Activated CD4-positive, CD25-positive, alpha-beta regulatory T cell treated with anti-CD3 and anti-CD28 coated beads, Interleukin-2, amount 50 U/mL, for 24 hours (primary cell): Measurements from ENCODE around the gene GABRR1.
"Not testable (repeated sequence)": the region's sequence is repeated elsewhere in the genome, so short reads cannot be mapped to it uniquely, and the experiment has no call there.

ENCODE experiments used
- ATAC-seq, 2 donors: fragments of 150-1000 bp; cut with Tn5 transposase; one replicate each; pipeline ENCODE4 v1.10.0; 2021; ENCODE audit warnings: mild to moderate bottlenecking in 1 of 2, moderate library complexity in 1 of 2

GABRR1 gene

DNA sequence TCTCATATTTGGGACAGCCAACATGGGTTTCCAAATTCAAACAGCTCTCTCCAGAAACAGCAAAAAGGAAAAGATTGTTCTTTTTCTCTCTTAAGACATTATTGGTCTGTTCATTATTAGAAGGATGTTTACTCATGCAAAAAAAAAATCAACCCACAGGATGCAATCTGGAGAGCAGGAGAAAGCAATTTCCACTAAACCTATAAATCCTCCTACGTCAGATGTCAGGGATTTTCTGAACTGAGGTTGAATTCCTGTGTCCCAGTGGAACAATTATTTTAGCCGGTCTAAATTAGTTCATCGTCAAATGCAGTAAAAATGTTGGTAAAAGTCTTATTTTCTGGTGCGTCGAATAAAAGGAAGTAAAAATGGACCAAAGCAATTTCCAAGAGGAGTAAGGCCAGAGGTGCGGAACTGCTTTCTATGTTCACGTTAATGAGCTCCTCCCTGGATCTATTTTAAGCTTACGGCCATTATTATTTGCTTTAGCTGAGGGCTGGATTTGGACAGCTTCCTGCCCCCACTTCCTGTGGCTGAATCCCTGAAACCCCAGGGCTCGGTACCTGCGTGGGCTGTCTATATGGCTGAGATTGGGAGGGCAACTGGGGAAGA lies at the start of gene GABRR1:
Gene GABRR1 (minus strand): TSS at position 60 of the 612 bp plus-strand sequence. CDS start 36 bp downstream, at position 24.
- ATAC-seq = no peak

DNA sequence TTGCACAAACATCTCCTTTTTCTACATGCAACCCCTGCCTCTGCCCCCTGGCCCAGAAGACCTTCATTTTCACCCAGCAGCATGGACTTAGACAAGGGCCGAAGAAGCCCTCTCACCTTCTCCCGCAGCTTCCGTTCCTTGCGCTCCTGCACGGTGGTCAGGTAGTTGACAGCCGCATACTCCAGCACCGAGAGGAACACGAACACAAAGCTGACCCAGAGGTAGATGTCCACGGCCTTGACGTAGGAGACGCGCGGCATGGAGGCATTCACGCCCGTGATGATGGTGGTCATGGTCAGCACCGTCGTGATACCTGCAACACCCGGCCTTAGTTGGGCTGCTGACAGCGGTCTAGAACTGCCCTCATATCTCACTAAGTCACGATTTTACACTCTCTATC lies 47.1 kb upstream of the GABRR1 start:
- no peak for ATAC-seq

DNA sequence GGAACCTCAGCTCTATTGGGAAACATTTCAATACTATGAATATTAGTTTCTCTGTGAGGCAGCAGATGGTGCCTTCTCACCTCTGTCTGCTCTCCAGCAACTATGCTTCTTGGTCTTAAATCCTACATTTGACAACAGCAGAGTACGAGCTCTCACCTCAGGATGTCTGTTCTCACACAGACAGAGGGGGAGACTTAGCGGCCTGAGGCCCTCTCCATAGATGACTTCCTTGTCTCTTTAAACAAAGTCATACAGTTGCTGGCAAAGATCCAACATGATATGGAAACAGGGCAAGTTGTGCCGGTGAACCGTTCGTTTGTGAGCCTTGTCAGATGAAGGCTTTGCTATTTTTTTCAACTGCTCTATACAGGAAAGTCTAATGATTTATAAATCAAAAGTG lies 43.7 kb upstream of the GABRR1 start:
- ATAC-seq = no peak

DNA sequence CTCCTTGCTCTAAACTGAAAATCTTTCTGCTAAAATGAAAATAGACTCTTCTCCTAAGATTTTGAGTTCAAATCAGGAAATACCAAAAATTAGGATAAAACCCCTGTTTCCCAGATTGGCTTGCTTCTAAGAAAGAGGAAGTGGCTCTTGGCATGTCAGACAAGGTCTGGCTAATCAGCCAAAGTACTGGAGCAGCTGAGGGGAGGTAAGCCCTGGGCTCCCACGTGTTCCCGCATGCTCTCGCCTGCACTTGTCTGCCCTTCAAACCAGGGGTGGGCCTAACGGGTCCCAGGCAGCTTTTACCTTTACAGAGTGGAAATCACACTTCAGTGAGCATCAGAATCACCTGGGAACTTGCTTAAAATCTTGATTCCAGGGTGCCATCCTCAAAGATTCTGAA lies 43.2 kb upstream of the GABRR1 start:
- ATAC-seq = no peak

DNA sequence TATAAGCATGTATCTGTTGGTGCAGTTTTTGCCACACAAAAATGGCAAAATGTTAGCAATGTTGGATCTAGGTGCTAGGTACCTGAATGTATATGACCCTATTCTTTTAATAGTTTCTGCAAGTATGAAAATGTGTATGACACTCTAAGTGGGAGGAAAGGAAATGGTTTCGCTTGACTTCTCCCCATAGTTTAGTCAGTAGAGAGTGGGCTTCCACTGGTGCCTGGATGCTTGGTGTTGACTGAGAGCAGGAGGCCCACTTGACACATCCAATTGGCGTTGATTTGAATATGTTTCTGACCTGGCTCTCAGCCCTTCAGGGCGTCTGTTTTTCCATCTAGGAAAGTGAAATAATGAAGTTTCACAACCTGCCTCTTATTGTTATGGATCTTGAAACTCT lies 41.8 kb upstream of the GABRR1 start:
- ATAC-seq = no peak

DNA sequence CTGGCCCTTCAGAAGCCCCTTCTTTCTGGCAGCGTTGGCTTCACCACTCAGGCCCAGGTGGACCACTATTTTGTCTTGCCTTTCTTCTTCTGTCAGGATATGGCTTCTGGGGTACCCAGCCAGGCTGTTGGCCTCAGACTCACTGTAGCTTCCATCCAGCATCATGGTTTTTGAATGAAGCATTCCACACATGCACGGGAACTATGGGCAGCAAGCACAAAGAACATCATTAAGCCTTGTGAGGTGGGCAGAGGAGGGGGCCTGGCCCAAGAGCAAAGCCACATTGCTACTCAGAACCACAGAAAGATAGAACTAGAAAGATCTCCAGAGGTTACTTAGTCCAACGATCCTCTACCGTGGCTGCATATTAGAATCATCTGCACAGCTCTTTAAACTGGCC lies 40.6 kb upstream of the GABRR1 start:
- ATAC-seq = no peak

DNA sequence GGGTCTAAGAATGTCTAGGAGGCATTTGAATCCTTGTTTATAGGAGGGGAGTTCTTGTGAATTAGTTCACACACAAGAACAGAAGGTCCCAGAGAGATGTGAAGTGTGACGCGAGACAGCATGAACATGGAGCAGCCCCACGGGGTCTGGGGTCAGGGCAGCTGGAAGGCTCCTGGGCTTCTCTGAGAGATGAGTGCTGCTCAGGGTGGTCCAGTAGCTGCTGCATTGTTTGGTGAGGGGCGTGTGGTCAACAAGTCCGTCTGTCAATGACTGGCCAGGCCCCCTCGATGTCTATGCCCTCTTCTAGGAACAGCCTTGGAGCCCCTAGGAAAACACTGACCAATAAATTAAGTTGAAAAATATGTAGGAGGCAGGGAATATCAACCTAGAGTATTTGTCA lies 40.2 kb upstream of the GABRR1 start:
- no peak for ATAC-seq

DNA sequence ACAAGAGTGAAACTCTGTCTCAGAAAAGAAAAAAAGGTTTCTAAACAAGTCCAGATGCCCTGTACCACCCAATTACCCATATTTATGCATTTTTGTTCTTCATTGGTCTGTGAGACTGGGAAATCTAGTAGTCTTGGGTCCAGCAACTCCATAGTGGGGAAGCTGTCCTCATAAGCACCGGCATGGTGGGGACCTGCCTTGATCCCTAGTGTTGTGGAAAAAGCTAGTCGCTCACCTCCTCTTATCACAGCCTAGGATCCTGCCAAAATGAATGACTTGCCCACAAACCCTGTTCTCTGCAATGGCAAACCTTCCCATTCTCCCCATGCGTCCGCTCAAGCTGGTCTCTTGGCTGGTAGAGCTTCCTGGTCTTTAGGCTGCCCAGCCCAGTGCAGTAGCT lies 38.3 kb upstream of the GABRR1 start:
- no peak for ATAC-seq

DNA sequence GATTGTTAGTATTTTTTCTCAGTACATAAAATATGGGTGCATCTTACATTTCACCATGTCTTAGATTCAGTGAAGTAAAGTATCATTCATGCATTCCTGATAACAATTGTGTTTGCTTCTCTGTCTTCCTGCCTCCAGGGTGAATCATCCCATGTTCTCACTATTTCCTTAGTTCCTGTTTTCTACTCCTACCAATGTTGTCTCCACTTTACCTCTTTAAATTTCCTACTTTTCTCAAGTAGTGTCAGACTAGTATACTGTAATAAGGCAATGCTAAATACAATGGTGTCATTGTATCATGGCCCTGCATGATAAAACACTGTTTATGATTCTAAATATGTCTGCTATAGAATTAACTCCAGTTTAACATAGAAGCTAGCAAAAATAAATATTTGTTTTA lies 37.4 kb upstream of the GABRR1 start:
- no peak for ATAC-seq

DNA sequence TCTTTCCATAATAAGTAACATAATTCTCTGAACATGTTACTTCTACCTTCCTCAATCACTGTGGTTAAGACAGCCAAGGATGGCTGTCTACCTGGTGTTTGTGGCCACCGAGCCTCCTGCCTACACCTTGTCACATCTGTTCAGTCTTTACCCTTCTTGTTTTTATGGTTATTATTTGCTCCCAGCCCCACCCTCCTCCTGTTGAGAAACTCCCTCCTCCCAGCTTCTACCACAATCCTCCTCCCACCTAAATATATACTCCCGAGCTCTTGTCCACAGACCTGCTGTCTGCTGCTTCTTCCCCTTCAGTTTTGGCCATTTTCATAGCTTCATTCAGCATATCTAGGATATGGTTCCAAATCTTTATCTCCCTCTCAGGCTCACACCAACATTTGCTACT lies 35.7 kb upstream of the GABRR1 start:
- ATAC-seq = no peak

DNA sequence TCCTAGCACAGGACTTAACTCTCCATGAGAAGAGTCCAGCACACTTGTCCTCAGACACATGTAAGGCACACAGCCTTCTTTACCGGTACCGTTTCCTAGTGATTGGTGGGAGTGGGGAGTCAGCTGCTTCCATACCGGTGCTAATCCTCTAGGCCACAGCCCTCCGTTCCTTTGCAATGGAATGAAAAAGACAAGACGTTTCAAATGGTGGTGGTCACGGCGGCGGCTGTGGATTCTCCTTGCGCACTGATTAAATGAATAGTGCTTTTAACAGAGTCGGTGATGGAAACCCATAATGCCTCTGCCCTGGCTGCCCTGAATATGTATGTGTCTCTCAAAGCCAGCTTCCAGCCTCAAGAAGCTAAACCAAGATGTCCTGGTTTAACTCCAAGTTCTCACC lies 34.8 kb upstream of the GABRR1 start:
- ATAC-seq = no peak

DNA sequence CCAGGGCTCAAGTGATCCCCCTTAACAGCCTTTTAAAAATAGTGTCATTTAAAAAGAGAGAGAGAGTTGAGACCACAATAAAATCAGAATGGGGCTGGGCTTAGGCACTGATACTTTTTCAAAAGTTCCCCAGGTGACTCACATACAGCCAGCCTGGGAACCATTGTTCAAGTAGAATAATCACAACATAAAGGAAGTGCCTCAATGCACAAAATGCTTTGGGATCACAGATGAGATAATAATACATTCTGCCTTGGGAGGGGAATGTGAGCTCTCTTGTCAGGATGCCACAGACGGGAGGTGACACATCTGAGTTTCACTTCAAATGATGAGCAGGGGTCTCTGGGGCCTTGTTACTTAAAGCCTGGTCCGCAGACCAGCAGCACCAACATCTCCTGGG lies 34.0 kb upstream of the GABRR1 start:
- ATAC-seq = no peak

DNA sequence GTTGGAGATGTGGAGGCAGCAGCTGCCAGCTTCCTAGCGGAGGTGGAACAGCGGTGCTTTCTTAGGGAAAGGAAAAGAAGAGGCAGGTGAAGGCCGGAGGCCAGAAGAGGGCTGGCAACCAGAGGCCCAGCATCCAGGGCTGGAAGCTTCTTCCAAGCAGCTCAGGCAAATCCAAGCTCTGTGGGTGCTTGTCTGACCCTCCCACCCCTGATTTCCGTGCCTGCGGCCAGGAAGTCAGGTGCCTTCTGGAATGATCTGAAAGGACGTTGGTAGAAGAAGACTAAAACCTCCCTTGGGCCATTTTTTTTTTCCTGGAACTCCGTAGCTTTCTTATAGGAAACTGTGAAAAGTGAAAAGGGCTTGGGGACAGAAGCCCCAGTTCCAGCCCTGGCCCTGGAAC lies 33.1 kb upstream of the GABRR1 start:
- no peak for ATAC-seq

DNA sequence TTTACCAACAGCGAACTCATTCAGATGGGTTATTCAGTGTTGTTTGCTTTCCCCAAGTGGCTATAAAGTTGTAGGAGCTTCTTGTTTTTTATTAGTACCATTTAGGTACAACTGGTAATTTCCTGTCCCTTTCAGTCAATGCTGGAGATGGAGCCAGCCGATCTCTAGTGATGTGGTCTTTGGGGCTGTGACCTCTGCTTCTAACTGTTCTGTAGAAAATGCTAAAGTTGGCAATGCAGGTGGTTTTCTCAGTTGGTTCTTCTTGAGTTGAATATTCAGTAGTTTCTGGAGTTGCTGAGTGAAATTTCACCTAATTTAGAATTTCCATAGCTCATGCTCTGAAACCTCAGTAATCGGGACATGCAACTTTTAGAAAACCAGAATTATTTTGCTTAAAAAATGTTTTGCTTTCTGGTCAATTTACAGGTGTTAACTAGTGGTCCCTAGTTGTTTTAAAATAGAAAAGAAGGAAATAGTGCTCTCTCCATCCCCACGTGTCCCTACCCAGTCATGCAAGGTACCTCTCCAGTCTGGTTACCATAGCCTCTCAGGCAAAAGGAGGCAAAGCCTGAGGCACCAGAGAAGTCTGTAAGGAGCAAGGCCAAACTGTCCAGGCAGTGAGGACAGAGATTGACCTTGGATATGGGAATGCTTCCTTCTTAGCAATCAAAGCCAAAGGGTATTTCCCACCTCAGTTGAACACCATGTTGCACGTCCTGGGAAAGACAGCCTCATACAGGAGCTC lies 27.3 kb upstream of the GABRR1 start:
- ATAC-seq = no peak

DNA sequence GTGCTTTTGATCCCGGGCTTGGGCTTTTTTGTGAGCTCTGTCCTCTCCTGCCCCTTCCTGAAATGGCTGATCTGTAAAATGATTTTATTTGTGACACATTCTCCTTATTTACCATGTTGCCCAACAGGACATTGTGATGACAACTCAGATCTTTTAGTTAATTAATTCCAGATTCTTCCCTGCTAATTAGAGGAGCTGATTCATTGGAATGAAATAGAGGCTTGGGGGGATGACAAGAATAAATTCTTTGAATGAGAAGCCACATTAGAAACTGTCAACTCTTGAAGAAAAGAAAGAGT lies 26.1 kb upstream of the GABRR1 start:
- ATAC-seq = no peak

DNA sequence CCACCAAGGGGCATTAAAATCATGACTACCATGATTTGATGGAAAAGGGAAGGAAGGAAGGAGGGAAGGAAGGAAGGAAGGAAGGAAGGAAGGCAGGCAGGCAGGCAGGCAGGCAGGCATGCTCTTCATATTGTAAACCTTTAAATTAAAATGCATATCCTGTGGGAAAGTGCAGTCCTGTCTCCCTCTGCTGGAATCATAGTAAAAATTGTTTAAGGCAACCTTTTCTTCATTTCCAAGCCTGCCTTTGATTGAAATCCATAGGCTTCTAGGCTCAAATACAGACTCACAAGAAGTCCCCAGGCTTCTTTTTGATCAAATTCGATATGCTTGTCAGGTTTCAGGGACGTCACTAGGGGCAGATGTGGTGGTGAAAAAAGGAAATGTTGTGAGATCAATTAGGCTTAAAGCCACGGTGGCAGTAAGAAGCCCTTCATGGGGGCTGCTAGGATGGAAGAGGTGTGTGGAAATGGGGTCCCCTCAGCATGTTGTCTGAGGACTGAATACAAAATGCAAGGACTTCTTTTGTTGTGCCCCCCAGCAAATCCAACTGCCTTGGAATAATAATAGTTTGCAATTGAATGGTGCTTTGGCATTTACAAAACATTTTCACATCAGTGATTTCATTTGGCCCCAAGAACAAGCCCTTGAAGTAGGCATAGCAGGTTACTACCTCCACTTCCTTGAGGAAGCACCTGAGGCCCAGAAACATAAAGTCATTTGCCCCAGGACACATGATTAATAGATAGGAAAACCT lies 25.6 kb upstream of the GABRR1 start:
- ATAC-seq = no peak

DNA sequence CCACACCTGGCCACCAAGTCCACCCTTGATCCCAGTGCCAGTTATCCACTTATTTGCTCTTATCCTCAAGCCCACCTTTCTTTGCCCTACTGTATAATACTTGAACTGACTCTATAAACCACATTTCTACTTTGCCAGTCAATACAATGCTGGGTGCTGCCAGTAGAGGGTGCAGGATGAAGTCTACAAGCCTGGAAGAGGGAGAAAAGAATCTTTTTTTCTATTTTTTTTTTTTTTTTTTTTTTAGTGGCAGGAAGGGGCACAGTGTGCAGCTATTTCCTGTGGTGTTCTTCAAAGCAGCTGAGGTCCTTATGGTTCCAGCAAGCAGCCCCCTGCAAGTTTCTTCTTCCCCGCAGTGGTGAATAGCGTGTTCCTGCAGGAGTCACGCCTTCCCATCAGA lies 22.2 kb upstream of the GABRR1 start:
- ATAC-seq = no peak

DNA sequence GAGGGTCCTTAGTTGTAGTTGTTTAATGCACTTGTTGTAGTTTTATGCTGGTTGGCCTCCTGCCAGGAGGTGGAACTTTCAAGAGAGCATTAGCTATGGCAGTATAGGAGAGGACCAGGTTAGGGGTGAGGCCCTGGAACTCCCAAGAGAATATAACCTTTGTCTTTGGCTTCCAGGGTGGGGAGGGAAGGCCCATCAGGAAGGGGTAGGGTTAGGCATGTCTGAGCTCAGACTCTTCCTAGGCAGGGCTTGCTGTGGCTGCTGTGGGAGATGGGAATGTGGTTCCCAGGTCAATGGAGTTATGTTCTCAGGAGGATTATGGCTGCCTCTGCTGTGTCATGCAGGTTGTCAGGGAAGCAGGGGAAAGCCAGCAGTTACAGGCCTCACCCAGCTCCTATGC lies 20.0 kb upstream of the GABRR1 start:
- ATAC-seq = no peak

DNA sequence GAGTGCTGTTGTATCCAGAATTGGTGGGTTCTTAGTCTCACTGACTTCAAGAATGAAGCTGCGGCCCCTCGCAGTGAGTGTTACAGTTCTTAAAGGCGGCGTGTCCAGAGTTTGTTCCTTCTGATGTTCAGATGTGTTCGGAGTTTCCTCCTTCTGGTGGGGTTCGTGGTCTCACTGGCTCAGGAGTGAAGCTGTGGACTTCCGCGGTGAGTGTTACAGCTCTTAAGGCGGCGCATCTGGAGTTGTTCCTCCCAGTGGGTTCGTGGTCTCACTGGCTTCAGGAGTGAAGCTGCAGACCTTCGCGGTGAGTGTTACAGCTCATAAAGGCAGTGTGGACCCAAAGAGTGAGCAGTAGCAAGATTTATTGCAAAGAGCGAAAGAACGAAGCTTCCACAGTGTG lies 16.4 kb upstream of the GABRR1 start:
- ATAC-seq = not testable (repeated sequence)

DNA sequence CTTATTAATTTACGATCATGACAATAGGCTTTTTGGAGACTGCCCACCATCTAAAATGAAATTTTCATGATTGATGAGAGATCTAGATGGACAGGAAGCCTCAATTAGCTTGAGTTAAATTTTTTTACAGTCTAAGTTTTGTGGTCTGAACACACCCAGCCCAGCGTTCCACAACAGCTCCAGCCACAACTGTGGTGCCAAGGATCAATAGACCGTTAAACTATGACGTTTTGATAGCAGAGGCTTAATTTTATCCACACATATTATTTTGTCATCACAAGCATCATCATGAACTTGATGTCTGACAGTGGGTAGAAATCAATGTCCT lies 5.5 kb upstream of the GABRR1 start:
- ATAC-seq = no peak

DNA sequence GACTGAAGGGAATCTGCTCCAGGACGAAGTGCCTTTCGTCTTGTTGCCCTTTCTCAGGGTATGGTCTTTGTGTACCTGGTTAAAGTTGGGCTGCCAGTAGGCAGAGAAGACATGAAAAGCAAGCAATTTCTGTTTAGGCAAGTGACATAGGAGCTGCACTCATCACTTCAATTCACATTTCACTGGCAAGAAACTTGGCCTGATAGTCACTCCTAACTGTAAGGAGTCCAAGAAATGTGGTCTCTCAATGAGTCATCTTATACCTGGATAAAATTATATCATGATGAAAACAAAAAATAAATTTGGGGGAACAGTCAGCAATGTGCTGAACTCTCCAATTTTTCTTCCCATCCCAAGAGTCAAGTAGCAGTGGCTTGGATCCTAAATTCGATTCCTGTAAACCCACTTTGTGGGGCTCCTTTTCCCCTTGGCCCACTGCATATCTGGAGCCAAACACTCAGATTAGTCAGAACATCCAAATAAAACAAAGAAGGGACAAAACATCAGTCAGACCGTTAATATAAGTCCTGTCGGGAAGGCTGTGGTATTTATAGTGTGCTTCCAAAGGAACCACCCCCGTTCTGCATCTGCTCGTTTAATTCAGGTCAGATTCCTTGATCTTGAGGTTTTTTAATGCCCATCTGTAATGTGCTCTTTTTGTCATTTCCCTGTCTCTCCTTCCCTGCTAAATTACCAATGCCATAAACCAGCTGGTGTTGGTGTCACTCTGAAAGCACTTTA lies 5.0 kb upstream of the GABRR1 start:
- ATAC-seq = no peak

DNA sequence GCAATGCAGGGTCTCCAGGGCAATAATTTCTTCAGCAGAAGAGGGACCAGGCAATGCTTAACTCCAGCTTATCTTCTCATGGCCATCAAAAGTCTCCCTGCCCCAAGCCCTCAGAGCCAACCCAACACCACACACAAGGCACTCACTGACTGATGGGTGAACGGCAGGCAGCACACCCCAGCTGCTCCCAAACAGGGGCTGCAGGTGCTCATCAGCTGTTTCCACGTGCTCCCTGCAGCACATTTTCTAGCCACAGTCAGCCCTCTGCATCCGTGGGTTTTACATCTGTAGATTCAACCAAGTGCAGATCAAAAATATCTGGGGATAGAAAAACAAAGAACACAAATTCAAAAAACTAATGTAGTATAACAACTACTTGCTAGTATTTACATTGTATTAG lies 4.0 kb upstream of the GABRR1 start:
- ATAC-seq = no peak

DNA sequence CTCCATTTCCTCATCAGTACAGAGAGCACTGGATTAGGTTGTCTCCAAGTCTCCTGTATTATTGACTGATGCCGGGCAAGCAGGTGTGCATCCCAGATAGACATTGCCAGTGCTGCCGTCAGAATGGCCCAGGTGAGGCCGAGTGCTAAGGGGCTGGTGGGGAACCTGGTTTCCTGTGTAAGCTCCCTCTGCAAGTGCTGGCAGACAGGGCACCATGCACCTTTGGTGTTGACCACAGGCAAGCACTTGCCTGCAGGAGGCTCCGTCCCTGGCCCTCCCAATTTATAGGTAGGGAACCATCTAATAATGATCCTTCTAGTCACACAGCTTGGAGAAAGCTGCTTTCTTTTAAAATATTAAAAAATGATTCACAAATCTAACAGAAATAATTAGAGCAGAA lies 747 bp downstream of the GABRR1 start:
- no peak for ATAC-seq

DNA sequence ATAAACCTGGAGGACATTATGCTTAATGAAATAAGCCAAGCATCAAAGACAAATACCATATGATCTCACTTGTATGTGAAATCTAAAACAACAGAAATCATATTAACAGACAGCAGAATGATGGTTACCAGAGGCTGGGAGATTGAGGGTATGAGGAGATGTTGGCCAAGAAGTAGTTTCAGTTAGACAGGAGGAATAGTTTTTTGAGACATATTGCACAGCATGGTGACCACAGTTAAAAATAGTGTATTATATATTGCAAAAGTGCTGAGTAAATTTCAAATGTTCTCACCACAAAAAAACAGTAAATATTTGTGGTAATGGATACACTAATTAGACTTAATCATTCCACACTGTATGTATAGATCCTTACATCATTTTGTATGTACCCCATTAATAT lies 1.8 kb downstream of the GABRR1 start:
- ATAC-seq = no peak
